GM12878 (cell line): Measurements from ENCODE around the gene MICB. TPM values are rescaled to one million over a fixed set of nuclear protein-coding genes. Genes with fewer than 3 reads are reported as not detected.

Source experiments
- ATAC-seq: fragments of 200-7000 bp; cut with Tn5 transposase; 3 replicates; pipeline ENCODE4 v1.9.1; 2020; ENCODE audit warnings: mild to moderate bottlenecking, moderate library complexity
- BruUV-seq: library from RNA; stranded (reverse); fragments of 400-500 nt; replicated peaks from 2 replicates; lab custom pipeline; 2021; lab: Mats Ljungman, UMichigan
- CTCF ChIA-PET: fragments of 300-600 bp; sonication (Branson Sonifier 250); formaldehyde crosslinking; extraction: SDS; loops from one replicate; lab custom pipeline; 2021; ENCODE audit warnings: inconsistent platforms; lab: Yijun Ruan, JAX
- POLR2A ChIA-PET: fragments of 350-600 bp; formaldehyde crosslinking; extraction: SDS; loops from one replicate; lab custom pipeline; 2021; ENCODE audit warnings: inconsistent platforms; lab: Charles Lee
- RAD21 ChIA-PET: fragments of 300-600 bp; sonication (Branson Sonifier 250); formaldehyde crosslinking; loops from one replicate; lab custom pipeline; 2023; ENCODE audit warnings: antibody characterized with exemption; ENCODE audit not compliant: unreplicated experiment; lab: Charles Lee
- SMC1A ChIA-PET: fragments of 300-600 bp; sonication (Branson Sonifier 250); formaldehyde crosslinking; loops from one replicate; lab custom pipeline; 2023; ENCODE audit not compliant: unreplicated experiment, uncharacterized antibody; lab: Charles Lee
- DNase-seq: peaks from one replicate; pipeline ENCODE4 v3.0.0-alpha.2; 2011; ENCODE audit warnings: low read depth, low spot score
- FAIRE-seq: peaks from 3 replicates; lab custom pipeline; 2011; peaks lifted over from hg19 to GRCh38; lab: Jason Lieb, UNC
- H2AFZ ChIP-seq: 2 replicates; pipeline ENCODE4 v1.6.0; 2011; ENCODE audit warnings: low read depth, low read length, control low read depth; ENCODE audit not compliant: control insufficient read depth
- H3K27ac ChIP-seq: 2 replicates; pipeline ENCODE4 v1.5.1; 2011; ENCODE audit warnings: control low read depth; ENCODE audit not compliant: control insufficient read depth, insufficient read depth
- H3K27me3 ChIP-seq, 2 experiments: replicated peaks in 1 of 2; 2 replicates each; pipeline versions ENCODE4 v1.6.0 to v1.6.1; 2011; ENCODE audit warnings: low read length in 1 of 2; ENCODE audit not compliant: control insufficient read depth in 2 of 2, insufficient read depth in 2 of 2
- H3K36me3 ChIP-seq, 2 experiments: 2 replicates each; pipeline ENCODE4 v1.5.1; 2011; ENCODE audit warnings: low read length in 1 of 2; ENCODE audit not compliant: control insufficient read depth in 2 of 2, insufficient read depth in 2 of 2
- H3K4me1 ChIP-seq: 2 replicates; pipeline ENCODE4 v1.6.1; 2011; ENCODE audit warnings: mild to moderate bottlenecking, low read length, moderate library complexity, mixed read lengths; ENCODE audit not compliant: control insufficient read depth, insufficient read depth
- H3K4me2 ChIP-seq: 2 replicates; pipeline ENCODE4 v1.6.0; 2011; ENCODE audit warnings: control low read depth; ENCODE audit not compliant: control insufficient read depth, insufficient read depth
- H3K4me3 ChIP-seq: fragments of 200-600 bp; sonication (generic); 2 replicates; pipeline ENCODE4 v1.5.1; 2016
- H3K79me2 ChIP-seq: 2 replicates; pipeline ENCODE4 v1.6.0; 2011; ENCODE audit warnings: low read length; ENCODE audit not compliant: control insufficient read depth, insufficient read depth
- H3K9ac ChIP-seq: 2 replicates; pipeline ENCODE4 v1.8.0; 2011; ENCODE audit warnings: low read length, control low read depth, mixed read lengths; ENCODE audit not compliant: control insufficient read depth, insufficient read depth
- H3K9me3 ChIP-seq: replicated peaks from 3 replicates; pipeline ENCODE4 v1.5.1; 2011; ENCODE audit warnings: mild to moderate bottlenecking, low read length; ENCODE audit not compliant: control insufficient read depth, insufficient read depth
- H4K20me1 ChIP-seq: 2 replicates; pipeline ENCODE4 v1.6.0; 2011; ENCODE audit not compliant: control insufficient read depth, insufficient read depth
- ELK1 ChIP-seq: IDR thresholded peaks from 2 replicates; pipeline ENCODE4 v1.6.1; 2012; ENCODE audit warnings: low read depth, low read length, improper control_type of control experiment
- FOXK2 ChIP-seq: fragments of 450-650 bp; IDR thresholded peaks from 2 replicates; pipeline ENCODE4 v1.6.1; 2017; ENCODE audit warnings: mild to moderate bottlenecking, moderate library complexity
- IRF4 ChIP-seq: IDR thresholded peaks from 2 replicates; pipeline ENCODE4 v1.6.1; 2011; ENCODE audit warnings: low read depth, low read length
- LARP7 ChIP-seq: fragments of 450-650 bp; IDR thresholded peaks from 2 replicates; pipeline ENCODE4 v1.6.1; 2017; ENCODE audit warnings: mild to moderate bottlenecking
- MTA2 ChIP-seq: fragments of 450-650 bp; IDR thresholded peaks from 2 replicates; pipeline ENCODE4 v1.6.1; 2016; ENCODE audit warnings: low read depth, mild to moderate bottlenecking, moderate library complexity
- PBX3 ChIP-seq: IDR thresholded peaks from 2 replicates; pipeline ENCODE4 v1.6.1; 2011; ENCODE audit warnings: mild to moderate bottlenecking, low read depth, low read length, moderate library complexity; ENCODE audit not compliant: insufficient replicate concordance
- REST ChIP-seq: IDR thresholded peaks from 2 replicates; pipeline ENCODE4 v1.6.1; 2012; ENCODE audit warnings: mild to moderate bottlenecking, low read depth, low read length
- RFX5 ChIP-seq: IDR thresholded peaks from 2 replicates; pipeline ENCODE4 v1.6.1; 2011; ENCODE audit warnings: low read depth, low read length, improper control_type of control experiment
- SP1 ChIP-seq: IDR thresholded peaks from one replicate; pipeline ENCODE4 v1.6.1; 2011; ENCODE audit warnings: low read depth, low read length
- ZBTB11 ChIP-seq: fragments of 450-650 bp; formaldehyde crosslinking; IDR thresholded peaks from 2 replicates; pipeline ENCODE4 v1.5.0; 2022; ENCODE audit warnings: mild to moderate bottlenecking, missing genetic modification characterization
- WGBS: methylation state at CpG from one replicate; pipeline ENCODE4 v1.1.6; 2016; ENCODE audit warnings: low lambda C conversion rate; ENCODE audit not compliant: insufficient replicate concordance, insufficient coverage; ENCODE audit errors: missing lambda C conversion rate; 5-methylcytosine and 5-hydroxymethylcytosine counted together
- in situ Hi-C: fragments of 300-500 bp; cut with MboI; formaldehyde crosslinking; loops from 9 replicates; pipeline ENCODE4 v1.14.3; 2018; ENCODE audit warnings: mixed read lengths
- intact Hi-C: fragments of 100-400 bp; cut with micrococcal nuclease; formaldehyde crosslinking; loops from one replicate; pipeline ENCODE4 v1.14.2; 2022; ENCODE audit not compliant: unreplicated experiment
- polyA plus RNA-seq, 11 experiments: library from polyadenylated mRNA; depleted of rRNA in 4 of 11; unstranded in 6 of 11; stranded (reverse) in 5 of 11; fragments of >200 nt; fragmentation: Nextera tagmentation in 4 of 11; fragmentation: Illumina TruSeq in 1 of 11; extraction: Ambion mirVana in 4 of 11; extraction: Trizol in 1 of 11; gene quantifications; 1 replicate in 1 of 11; 2 replicates in 10 of 11; pipeline versions ENCODE4 v1.2.1 to v1.2.3, GENCODE V29; 2011 to 2016; ENCODE audit warnings: inconsistent platforms in 2 of 11, missing spikeins in 2 of 11, low read depth in 1 of 11
- total RNA-seq, 4 experiments: library from RNA; depleted of rRNA in 3 of 4; stranded (reverse); fragments of >200 nt in 3 of 4; fragmentation: Illumina TruSeq in 1 of 4; extraction: Trizol in 1 of 4; gene quantifications; 2 replicates each; pipeline versions ENCODE4 v1.2.1 to v1.2.3, GENCODE V29; 2013 to 2021

MICB gene
- total and polyA plus RNA-seq, 10 of the 15 experiments (the other 5 are each of a cell fraction or from before 2014, with no cell fraction given), result 9.0 to 37.1 (median 17.8) TPM

GRCh38 chr6:31483392-31483791 lies 14.6 kb upstream of the MICB start:
- H2AFZ ChIP-seq, result no peak overlapping the region
- H3K4me3 ChIP-seq, result no peak overlapping the region
- SMC1A ChIA-PET, result interaction anchor here (0.6 kb wide), 1 partner anchor 37 kb away, joined by 3 read pairs; no protein-coding TSS in a partner anchor
- no peak overlapping the region for H3K4me2 ChIP-seq
- 65% methylated on average over 2 of the region's 2 CpGs for WGBS
- POLR2A ChIA-PET, result interaction anchor here (0.7 kb wide), 2 partner anchors 26 to 115 kb away, joined by 3 read pairs; no protein-coding TSS in a partner anchor
- RAD21 ChIA-PET, result interaction anchor here (0.5 kb wide), 1 partner anchor 347 kb away, joined by 4 read pairs; no protein-coding TSS in a partner anchor
- no peaks in the 10 kb centered on the region; the same call in 2 of the 3 replicates for H3K9me3 ChIP-seq
- H3K9ac ChIP-seq, result no peak overlapping the region
- FAIRE-seq, result no peak
- no peak overlapping the region for H3K27ac ChIP-seq
- no peaks in the 10 kb centered on the region for H3K79me2 ChIP-seq
- intact Hi-C loops, result no loop called here
- no peak for ATAC-seq
- BruUV-seq, result no TSS peak
- no peaks in the 10 kb centered on the region for H3K27me3 ChIP-seq
- in situ Hi-C loops, result no loop called here
- no peak for DNase-seq
- H3K4me1 ChIP-seq, result peaks cover 4% of the 10 kb centered on the region; the same call in 1 of the 2 replicates
- H3K36me3 ChIP-seq, result no peaks in the 10 kb centered on the region
- no peaks in the 10 kb centered on the region for H4K20me1 ChIP-seq
- CTCF ChIA-PET, result interaction anchor here (0.7 to 1.5 kb wide), 5 partner anchors 9 to 220 kb away, joined by 3 to 7 read pairs (median 4); partner anchors contain the start of gene ABHD16A
- TF ChIP-seq REST (no peak), LARP7 (no peak), MTA2 (no peak), FOXK2 (no peak), SP1 (no peak), RFX5 (no peak), PBX3 (no peak), IRF4 (no peak), ZBTB11 (CRISPR knock-in tag) (no peak), ELK1 (no peak)
